Measurements from ENCODE around the gene TMEM243. TPM values are rescaled to one million over a fixed set of nuclear protein-coding genes. Genes with fewer than 3 reads are reported as not detected.
"Not testable (repeated sequence)": the region's sequence is repeated elsewhere in the genome, so short reads cannot be mapped to it uniquely, and the experiment has no call there.

The TMEM243 gene
- polyA plus RNA-seq, 2 of the 4 experiments (the other 2 are of a cell fraction) = 23.7 to 36.1 TPM

GRCh38 chr7:87206361-87206760 lies 13.2 kb downstream of the TMEM243 start:
- CTCF ChIA-PET = interaction anchor here (0.7 kb wide), 1 partner anchor 8 kb away, joined by 3 read pairs; no protein-coding TSS in a partner anchor
- FAIRE-seq (no peak), DNase-seq (ENCODE audit: low read depth in 1 of 2, low spot score in 1 of 2) (no peak), ATAC-seq (peak in 1 of 2 experiments; percentile 26; a peak in 2 of 6 replicates)
- POLR2A ChIA-PET = no interaction called here
- Histone ChIP-seq H3K27ac (no peak overlapping the region), H3K9me3 (peaks cover 25% of the 10 kb centered on the region), H3K4me3 (no peak overlapping the region), H3K4me2 (no peak overlapping the region), H3K4me1 (no peaks in the 10 kb centered on the region)
- 93% methylated on average over 1 of the region's 1 CpG for WGBS (ENCODE audit: missing lambda C conversion rate)
- TF ChIP-seq CTCF (IDR thresholded peaks at IDR 0.05) (no peak), EHF (CRISPR knock-in tag; IDR thresholded peaks at IDR 0.05) (no peak), KDM1A (IDR thresholded peaks at IDR 0.05; ENCODE audit: low read depth) (no peak), CEBPB (IDR thresholded peaks at IDR 0.05) (no peak), MAFK (IDR thresholded peaks at IDR 0.05; ENCODE audit: partially characterized antibody) (no peak), RAD21 (conservative IDR thresholded peaks at IDR 0.05 in 1 of 2, IDR thresholded peaks at IDR 0.05 in 1 of 2) (no peak), HOXA7 (CRISPR knock-in tag; IDR thresholded peaks at IDR 0.05) (no peak)

GRCh38 chr7:87205701-87206100 lies 13.8 kb downstream of the TMEM243 start:
- H3K4me2 ChIP-seq; H3K4me1 ChIP-seq; POLR2A ChIA-PET; FAIRE-seq; H3K4me3 ChIP-seq; ATAC-seq; H3K27ac ChIP-seq; CTCF ChIA-PET; DNase-seq (ENCODE audit: low read depth in 1 of 2, low spot score in 1 of 2): not testable (repeated sequence)
- WGBS (ENCODE audit: missing lambda C conversion rate) = 86% methylated on average over 3 of the region's 3 CpGs
- H3K9me3 ChIP-seq = peaks cover 25% of the 10 kb centered on the region

GRCh38 chr7:87204933-87205332 lies 14.6 kb downstream of the TMEM243 start:
- FAIRE-seq (no peak), ATAC-seq (no peak), DNase-seq (ENCODE audit: low read depth in 1 of 2, low spot score in 1 of 2) (peak in 1 of 2 experiments; percentile 11)
- Histone ChIP-seq H3K9me3 (peaks cover 25% of the 10 kb centered on the region), H3K4me2 (no peak overlapping the region), H3K4me1 (no peaks in the 10 kb centered on the region), H3K4me3 (no peak overlapping the region), H3K27ac (no peak overlapping the region)
- ChIA-PET CTCF (no interaction called here), POLR2A (no interaction called here)
- WGBS (ENCODE audit: missing lambda C conversion rate) = 60% methylated on average over 3 of the region's 3 CpGs
- TF ChIP-seq ZFP36 (IDR thresholded peaks at IDR 0.05; ENCODE audit: borderline replicate concordance, partially characterized antibody) = peak; percentile 99
- no peak for TF ChIP-seq HOXA7 (CRISPR knock-in tag; IDR thresholded peaks at IDR 0.05)
- no peak for TF ChIP-seq SREBF2 (IDR thresholded peaks at IDR 0.05)

GRCh38 chr7:87203929-87204328 lies 15.6 kb downstream of the TMEM243 start:
- ATAC-seq; H3K27ac ChIP-seq; FAIRE-seq; H3K4me2 ChIP-seq; H3K4me3 ChIP-seq; H3K4me1 ChIP-seq; DNase-seq (ENCODE audit: low read depth in 1 of 2, low spot score in 1 of 2): not testable (repeated sequence)
- ChIA-PET CTCF (interaction anchor here (1.4 kb wide), 1 partner anchor 18 kb away, joined by 3 read pairs; no protein-coding TSS in a partner anchor), POLR2A (interaction anchor here (1.0 kb wide), 1 partner anchor 17 kb away, joined by 4 read pairs; no protein-coding TSS in a partner anchor)
- H3K9me3 ChIP-seq = peaks cover 25% of the 10 kb centered on the region
- 88% methylated on average over 4 of the region's 4 CpGs for WGBS (ENCODE audit: missing lambda C conversion rate)

- FAIRE-seq (no peak), ATAC-seq (no peak)
- TF ChIP-seq CHD4 (IDR thresholded peaks at IDR 0.05; ENCODE audit: borderline replicate concordance) = no peak
- no peak for TF ChIP-seq HOXB5 (CRISPR knock-in tag; IDR thresholded peaks at IDR 0.05)
- TF ChIP-seq ZSCAN20 (CRISPR knock-in tag; IDR thresholded peaks at IDR 0.05) = no peak
- no peak for TF ChIP-seq ZC3H11A (IDR thresholded peaks at IDR 0.05)
- TF ChIP-seq MAZ (IDR thresholded peaks at IDR 0.05; ENCODE audit: borderline replicate concordance, low read depth, low read length) = no peak
- no peak for TF ChIP-seq RCOR1 (IDR thresholded peaks at IDR 0.05; ENCODE audit: low read depth, low read length)
- TF ChIP-seq REST (IDR thresholded peaks at IDR 0.05) = no peak
- no peak for TF ChIP-seq CTCF (IDR thresholded peaks at IDR 0.05)
- TF ChIP-seq SREBF2 (IDR thresholded peaks at IDR 0.05) = no peak
- TF ChIP-seq FOSL2 (IDR thresholded peaks at IDR 0.05) = no peak
- no peak for TF ChIP-seq FOSL2 (CRISPR knock-in tag; IDR thresholded peaks at IDR 0.05)
- no peak for TF ChIP-seq RARB (CRISPR knock-in tag; IDR thresholded peaks at IDR 0.05)
Measured at GRCh38 chr7:87202705-87203104, 16.8 kb downstream of the TMEM243 start.

More at GRCh38 chr7:87202705-87203104, 16.8 kb downstream of the TMEM243 start:
- ChIA-PET POLR2A (no interaction called here), CTCF (interaction anchor here (1.0 to 1.4 kb wide), 2 partner anchors 9 to 17 kb away, joined by 3 read pairs; no protein-coding TSS in a partner anchor)
- Histone ChIP-seq H3K4me2 (no peak overlapping the region), H3K4me1 (no peaks in the 10 kb centered on the region), H3K9me3 (peaks cover 25% of the 10 kb centered on the region), H3K4me3 (no peak overlapping the region), H3K27ac (no peak overlapping the region)
- 98% methylated on average over 2 of the region's 2 CpGs for WGBS (ENCODE audit: missing lambda C conversion rate)
- DNase-seq (ENCODE audit: low read depth in 1 of 2, low spot score in 1 of 2) = no peak

Data from A549 (cell line).